HG02610 (cell line): ENCODE data around the gene LINC00237.

Experiments used
- ATAC-seq: cut with Tn5 transposase; IDR thresholded peaks from one replicate; pipeline ENCODE4 v1.9.1; 2021; ENCODE audit warnings: mild to moderate bottlenecking, moderate library complexity; ENCODE audit not compliant: unreplicated experiment

The LINC00237 gene

GRCh38 chr20:21106171-21107017 is at the start of gene LINC00237:
LINC00237 (minus strand) TSS chr20:21106358.
- no peak for ATAC-seq

- ATAC-seq = no peak
These were observed 49.1 kb upstream of the LINC00237 start for GRCh38 chr20:21155268-21155667.

GRCh38 chr20:21154692-21155091 is 48.5 kb upstream of the LINC00237 start:
- ATAC-seq = no peak

GRCh38 chr20:21151791-21152190 is 45.6 kb upstream of the LINC00237 start:
- ATAC-seq = no peak

- no peak for ATAC-seq
These were observed 43.2 kb upstream of the LINC00237 start for GRCh38 chr20:21149344-21149743.

GRCh38 chr20:21147593-21147992 is 41.4 kb upstream of the LINC00237 start:
- ATAC-seq = no peak

- ATAC-seq = no peak
These were observed 40.1 kb upstream of the LINC00237 start for GRCh38 chr20:21146215-21146614.

GRCh38 chr20:21145424-21145823 is 39.3 kb upstream of the LINC00237 start:
- no peak for ATAC-seq

GRCh38 chr20:21143194-21143890 is 37.2 kb upstream of the LINC00237 start:
- no peak for ATAC-seq

GRCh38 chr20:21141825-21142224 is 35.7 kb upstream of the LINC00237 start:
- no peak for ATAC-seq

- no peak for ATAC-seq
These were observed 33.9 kb upstream of the LINC00237 start for GRCh38 chr20:21139881-21140566.

GRCh38 chr20:21137078-21137477 is 30.9 kb upstream of the LINC00237 start:
- no peak for ATAC-seq

- no peak for ATAC-seq
These were observed 30.0 kb upstream of the LINC00237 start for GRCh38 chr20:21136015-21136732.

GRCh38 chr20:21134883-21135493 is 28.8 kb upstream of the LINC00237 start:
- no peak for ATAC-seq

GRCh38 chr20:21133917-21134622 is 27.9 kb upstream of the LINC00237 start:
- ATAC-seq = no peak

- no peak for ATAC-seq
These were observed 27.2 kb upstream of the LINC00237 start for GRCh38 chr20:21133404-21133803.

GRCh38 chr20:21129861-21130260 is 23.7 kb upstream of the LINC00237 start:
- ATAC-seq = no peak

- no peak for ATAC-seq
These were observed 21.2 kb upstream of the LINC00237 start for GRCh38 chr20:21127201-21127981.

- no peak for ATAC-seq
These were observed 20.4 kb upstream of the LINC00237 start for GRCh38 chr20:21126581-21126870.
